DND-41 (cell line): ENCODE measurements around the gene EDA.

Source experiments
- EZH2 ChIP-seq: IDR thresholded peaks from 3 replicates; pipeline ENCODE4 v1.6.1; 2012; ENCODE audit warnings: borderline replicate concordance, low read depth, mild to moderate bottlenecking, moderate library complexity, low read length, inconsistent platforms; ENCODE audit not compliant: severe bottlenecking
- TF ChIP-seq, protein P1 (sequence below): IDR thresholded peaks from 2 replicates; pipeline ENCODE4 v1.5.1; 2012; ENCODE audit warnings: borderline replicate concordance, low read length, moderate library complexity, mild to moderate bottlenecking; ENCODE audit not compliant: poor library complexity, severe bottlenecking; ENCODE audit errors: extremely low read depth

DNA sequence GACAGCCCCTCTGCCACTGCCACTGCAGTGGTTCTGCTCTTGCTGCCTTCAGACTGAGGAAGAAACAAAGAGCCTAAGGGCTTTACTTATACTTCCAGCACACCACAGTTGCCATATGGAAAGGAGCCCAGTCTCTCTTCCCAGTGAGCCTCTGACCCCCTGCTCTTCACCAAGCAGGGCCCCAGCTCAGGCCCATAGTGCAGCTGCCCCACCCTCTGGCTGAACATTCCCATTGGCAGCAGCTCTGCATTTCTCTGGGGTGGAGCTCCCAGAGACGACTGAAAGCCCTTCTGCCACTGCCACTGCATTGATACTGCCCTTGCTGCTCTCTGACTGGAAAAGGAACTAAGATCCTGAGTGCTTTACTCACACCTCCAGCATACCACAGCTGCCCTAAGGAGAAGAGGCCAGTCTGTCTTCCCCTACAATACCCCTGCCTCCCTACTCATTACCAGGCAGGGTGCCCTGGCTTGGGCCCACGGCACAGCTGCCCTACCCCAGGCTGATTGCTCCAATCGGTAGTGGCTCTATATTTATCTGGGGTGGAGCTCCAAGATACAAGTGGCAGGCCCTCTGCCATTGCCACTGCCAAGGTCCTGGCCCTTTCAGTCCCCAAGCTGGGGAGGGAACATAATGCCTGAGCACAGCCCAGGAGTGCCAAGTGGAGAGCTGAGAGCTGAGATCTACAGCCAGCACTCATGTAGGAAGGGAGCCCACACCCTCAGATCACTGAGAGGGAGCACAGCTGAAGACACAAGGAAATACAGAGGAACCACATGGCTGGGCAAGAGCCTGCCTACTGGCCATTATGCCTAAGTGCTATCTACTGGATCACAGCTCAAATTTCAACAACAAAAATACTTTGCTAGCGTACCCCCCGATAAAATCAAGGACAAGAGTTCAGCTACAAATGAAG is 397.8 kb downstream of the EDA start:
- TF ChIP-seq EZH2, result no peak
- TF ChIP-seq, protein P1, sequence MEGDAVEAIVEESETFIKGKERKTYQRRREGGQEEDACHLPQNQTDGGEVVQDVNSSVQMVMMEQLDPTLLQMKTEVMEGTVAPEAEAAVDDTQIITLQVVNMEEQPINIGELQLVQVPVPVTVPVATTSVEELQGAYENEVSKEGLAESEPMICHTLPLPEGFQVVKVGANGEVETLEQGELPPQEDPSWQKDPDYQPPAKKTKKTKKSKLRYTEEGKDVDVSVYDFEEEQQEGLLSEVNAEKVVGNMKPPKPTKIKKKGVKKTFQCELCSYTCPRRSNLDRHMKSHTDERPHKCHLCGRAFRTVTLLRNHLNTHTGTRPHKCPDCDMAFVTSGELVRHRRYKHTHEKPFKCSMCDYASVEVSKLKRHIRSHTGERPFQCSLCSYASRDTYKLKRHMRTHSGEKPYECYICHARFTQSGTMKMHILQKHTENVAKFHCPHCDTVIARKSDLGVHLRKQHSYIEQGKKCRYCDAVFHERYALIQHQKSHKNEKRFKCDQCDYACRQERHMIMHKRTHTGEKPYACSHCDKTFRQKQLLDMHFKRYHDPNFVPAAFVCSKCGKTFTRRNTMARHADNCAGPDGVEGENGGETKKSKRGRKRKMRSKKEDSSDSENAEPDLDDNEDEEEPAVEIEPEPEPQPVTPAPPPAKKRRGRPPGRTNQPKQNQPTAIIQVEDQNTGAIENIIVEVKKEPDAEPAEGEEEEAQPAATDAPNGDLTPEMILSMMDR, result no peak
